HepG2 (cell line): ENCODE measurements around the gene AGBL2. TPM values are rescaled to one million over a fixed set of nuclear protein-coding genes. Genes with fewer than 3 reads are reported as not detected.

ENCODE experiments used
- CBX2 ChIP-seq, 2 experiments: fragments of 200-600 bp in 1 of 2; sonication (generic); formaldehyde crosslinking in 1 of 2; IDR thresholded peaks; 2 replicates each; pipeline versions ENCODE4 v1.7.0 to v1.8.1; 2018 to 2022; ENCODE audit warnings: low read depth in 2 of 2, low read length in 1 of 2, mild to moderate bottlenecking in 1 of 2, missing genetic modification reagents in 1 of 2
- EED ChIP-seq: sonication (generic); formaldehyde crosslinking; IDR thresholded peaks from 2 replicates; pipeline ENCODE4 v1.5.0; 2020; ENCODE audit warnings: mild to moderate bottlenecking, missing genetic modification reagents
- ETV6 ChIP-seq: sonication (generic); formaldehyde crosslinking; conservative IDR thresholded peaks from 2 replicates; pipeline ENCODE4 v1.4.0; 2020; ENCODE audit warnings: missing genetic modification reagents
- GATA4 ChIP-seq: sonication (generic); IDR thresholded peaks from 2 replicates; pipeline ENCODE4 v1.6.1; 2016; ENCODE audit warnings: antibody characterized with exemption, low read depth, borderline replicate concordance
- KAT7 ChIP-seq: IDR thresholded peaks from 2 replicates; pipeline ENCODE4 v1.6.1; 2018; ENCODE audit warnings: borderline replicate concordance, missing compliant biosample characterization
- MAFK ChIP-seq, 2 experiments: IDR thresholded peaks in 1 of 2; conservative IDR thresholded peaks in 1 of 2; 2 replicates each; pipeline ENCODE4 v1.6.1; 2011; ENCODE audit warnings: improper control_type of control experiment in 2 of 2, low read length in 2 of 2
- MIER2 ChIP-seq: IDR thresholded peaks from 2 replicates; pipeline ENCODE4 v1.6.1; 2016; ENCODE audit warnings: missing biosample characterization, missing genetic modification reagents
- NCOR1 ChIP-seq: fragments of 200-600 bp; sonication (generic); IDR thresholded peaks from 2 replicates; pipeline ENCODE4 v1.7.0; 2017; ENCODE audit warnings: antibody characterized with exemption, low read length, borderline replicate concordance
- ZBTB1 ChIP-seq: sonication (generic); formaldehyde crosslinking; IDR thresholded peaks from 2 replicates; pipeline ENCODE4 v1.4.0; 2020; ENCODE audit warnings: missing genetic modification reagents, borderline replicate concordance
- ZNF34 ChIP-seq: sonication (generic); formaldehyde crosslinking; IDR thresholded peaks from 2 replicates; pipeline ENCODE4 v1.4.0; 2020; ENCODE audit warnings: mild to moderate bottlenecking, missing genetic modification reagents, borderline replicate concordance
- ZNF354B ChIP-seq: sonication (generic); formaldehyde crosslinking; IDR thresholded peaks from 2 replicates; pipeline ENCODE4 v1.8.0; 2022; ENCODE audit warnings: mild to moderate bottlenecking, missing genetic modification reagents
- ZNF501 ChIP-seq: sonication (generic); formaldehyde crosslinking; IDR thresholded peaks from 2 replicates; pipeline ENCODE4 v1.5.1; 2020; ENCODE audit warnings: mild to moderate bottlenecking, moderate library complexity, missing genetic modification reagents
- ZNF761 ChIP-seq: sonication (generic); formaldehyde crosslinking; conservative IDR thresholded peaks from 2 replicates; pipeline ENCODE4 v1.4.0; 2020; ENCODE audit warnings: mild to moderate bottlenecking, missing genetic modification reagents
- polyA plus RNA-seq, 8 experiments: library from polyadenylated mRNA; depleted of rRNA in 3 of 8; stranded (reverse) in 7 of 8; unstranded in 1 of 8; fragments of >200 nt; fragmentation: Illumina TruSeq in 4 of 8; extraction: Trizol in 4 of 8; gene quantifications; 2 replicates each; pipeline versions ENCODE4 v1.2.1 to v1.2.3, GENCODE V29; 2011 to 2016; ENCODE audit warnings: low read depth in 4 of 8, missing spikeins in 1 of 8, mixed read lengths in 1 of 8; ENCODE audit not compliant: insufficient read depth in 1 of 8
- total RNA-seq, 5 experiments: library from RNA; depleted of rRNA; stranded (reverse); fragments of >200 nt; fragmentation: Illumina TruSeq; extraction: Trizol; gene quantifications; 2 replicates each; pipeline ENCODE4 v1.2.3, GENCODE V29; 2016; ENCODE audit warnings: low read depth in 1 of 5
- TF ChIP-seq, protein P1 (sequence below): sonication (generic); formaldehyde crosslinking; conservative IDR thresholded peaks from 2 replicates; pipeline ENCODE4 v1.4.0; 2020; ENCODE audit warnings: mild to moderate bottlenecking, missing genetic modification reagents, moderate library complexity
- TF ChIP-seq, protein P2 (sequence below): sonication (generic); formaldehyde crosslinking; IDR thresholded peaks from 2 replicates; pipeline ENCODE4 v1.8.0; 2022; ENCODE audit warnings: missing genetic modification reagents, mild to moderate bottlenecking, inconsistent platforms, borderline replicate concordance
- TF ChIP-seq, protein P3 (sequence below): sonication (generic); formaldehyde crosslinking; IDR thresholded peaks from 2 replicates; pipeline ENCODE4 v1.4.0; 2020; ENCODE audit warnings: missing genetic modification reagents
- TF ChIP-seq, protein P4 (sequence below): IDR thresholded peaks from 2 replicates; pipeline ENCODE4 v1.6.1; 2016; ENCODE audit warnings: low read depth, control low read depth
- TF ChIP-seq, protein P5 (sequence below): sonication (generic); formaldehyde crosslinking; IDR thresholded peaks from 2 replicates; pipeline ENCODE4 v1.4.0; 2020; ENCODE audit warnings: missing genetic modification reagents

AGBL2 gene
- total and polyA plus RNA-seq, 2 of the 13 experiments (the other 11 are each of a cell fraction or from before 2014, with no cell fraction given) = 1.6 to 5.7 TPM

DNA sequence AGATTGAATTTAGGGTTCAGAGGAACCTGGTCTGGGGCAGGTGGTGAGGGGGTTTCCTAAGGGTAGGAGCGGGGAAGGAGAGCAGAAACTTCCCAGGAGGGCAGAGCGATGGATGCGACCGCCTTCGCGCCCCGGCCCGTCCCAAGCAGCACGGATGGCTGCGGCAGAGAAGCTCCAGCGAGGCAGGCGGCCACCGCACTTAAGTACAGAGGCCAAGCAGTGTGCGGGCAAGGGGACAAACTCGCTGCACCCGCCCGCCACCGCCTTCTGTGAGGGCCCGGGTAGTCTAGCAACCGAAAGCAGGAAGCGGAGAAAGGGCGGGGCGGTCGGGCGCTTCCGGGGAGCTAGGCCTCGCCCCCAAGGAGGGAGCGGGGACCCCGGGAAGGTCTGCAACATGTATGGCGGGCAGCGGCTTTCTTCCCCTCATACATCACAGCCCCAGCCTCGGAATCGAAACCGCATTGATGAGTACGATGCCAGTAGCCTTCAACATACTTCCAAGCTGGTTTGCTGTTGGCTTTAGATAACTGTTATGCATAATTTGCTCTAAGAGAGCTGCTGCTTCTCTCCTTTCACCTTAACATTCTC lies at the start of gene AGBL2 (continued):
- TF ChIP-seq NCOR1 (no peak), ETV6 (CRISPR knock-in tag) (peak; percentile 84; the same call in 1 of the 2 replicates), ZBTB1 (CRISPR knock-in tag) (no peak), CBX2 (IDR thresholded peaks at IDR 0.05; ENCODE audit: low read depth, low read length) (no peak), CBX2 (CRISPR knock-in tag; IDR thresholded peaks at IDR 0.05; ENCODE audit: low read depth) (no peak), ZNF354B (CRISPR knock-in tag) (no peak), MAFK (conservative IDR thresholded peaks at IDR 0.05 in 1 of 2, IDR thresholded peaks at IDR 0.05 in 1 of 2; ENCODE audit: low read length in 2 of 2) (no peak), EED (CRISPR knock-in tag) (peak; percentile 69; the same call in 1 of the 2 replicates), ZNF34 (0 out of 2 replicates have a peak, but pooled peaks have one; percentile 52), MIER2 (CRISPR knock-in tag) (0 out of 2 replicates have a peak, but pooled peaks have one; percentile 43), ZNF501 (CRISPR knock-in tag) (peak; percentile 89), KAT7 (CRISPR knock-in tag) (peak; percentile 74; the same call in 1 of the 2 replicates), GATA4 (peak; percentile 27; the same call in 1 of the 2 replicates), ZNF761 (CRISPR knock-in tag) (no peak)
- TF ChIP-seq, protein P1, sequence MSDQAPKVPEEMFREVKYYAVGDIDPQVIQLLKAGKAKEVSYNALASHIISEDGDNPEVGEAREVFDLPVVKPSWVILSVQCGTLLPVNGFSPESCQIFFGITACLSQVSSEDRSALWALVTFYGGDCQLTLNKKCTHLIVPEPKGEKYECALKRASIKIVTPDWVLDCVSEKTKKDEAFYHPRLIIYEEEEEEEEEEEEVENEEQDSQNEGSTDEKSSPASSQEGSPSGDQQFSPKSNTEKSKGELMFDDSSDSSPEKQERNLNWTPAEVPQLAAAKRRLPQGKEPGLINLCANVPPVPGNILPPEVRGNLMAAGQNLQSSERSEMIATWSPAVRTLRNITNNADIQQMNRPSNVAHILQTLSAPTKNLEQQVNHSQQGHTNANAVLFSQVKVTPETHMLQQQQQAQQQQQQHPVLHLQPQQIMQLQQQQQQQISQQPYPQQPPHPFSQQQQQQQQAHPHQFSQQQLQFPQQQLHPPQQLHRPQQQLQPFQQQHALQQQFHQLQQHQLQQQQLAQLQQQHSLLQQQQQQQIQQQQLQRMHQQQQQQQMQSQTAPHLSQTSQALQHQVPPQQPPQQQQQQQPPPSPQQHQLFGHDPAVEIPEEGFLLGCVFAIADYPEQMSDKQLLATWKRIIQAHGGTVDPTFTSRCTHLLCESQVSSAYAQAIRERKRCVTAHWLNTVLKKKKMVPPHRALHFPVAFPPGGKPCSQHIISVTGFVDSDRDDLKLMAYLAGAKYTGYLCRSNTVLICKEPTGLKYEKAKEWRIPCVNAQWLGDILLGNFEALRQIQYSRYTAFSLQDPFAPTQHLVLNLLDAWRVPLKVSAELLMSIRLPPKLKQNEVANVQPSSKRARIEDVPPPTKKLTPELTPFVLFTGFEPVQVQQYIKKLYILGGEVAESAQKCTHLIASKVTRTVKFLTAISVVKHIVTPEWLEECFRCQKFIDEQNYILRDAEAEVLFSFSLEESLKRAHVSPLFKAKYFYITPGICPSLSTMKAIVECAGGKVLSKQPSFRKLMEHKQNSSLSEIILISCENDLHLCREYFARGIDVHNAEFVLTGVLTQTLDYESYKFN (CRISPR knock-in tag) = peak; percentile 43; the same call in 1 of the 2 replicates
- TF ChIP-seq, protein P2, sequence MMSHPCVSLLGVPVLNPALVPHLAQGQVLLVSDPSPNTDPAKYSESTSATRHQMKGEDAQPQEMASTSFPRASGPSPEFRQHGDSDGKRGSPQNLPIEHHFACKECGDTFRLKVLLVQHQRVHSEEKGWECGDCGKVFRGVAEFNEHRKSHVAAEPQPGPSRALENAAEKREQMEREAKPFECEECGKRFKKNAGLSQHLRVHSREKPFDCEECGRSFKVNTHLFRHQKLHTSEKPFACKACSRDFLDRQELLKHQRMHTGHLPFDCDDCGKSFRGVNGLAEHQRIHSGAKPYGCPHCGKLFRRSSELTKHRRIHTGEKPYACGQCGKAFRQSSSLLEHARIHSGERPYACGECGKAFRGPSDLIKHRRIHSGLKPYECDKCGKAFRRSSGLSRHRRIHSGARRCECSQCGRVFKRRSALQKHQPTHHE (CRISPR knock-in tag) = no peak
- TF ChIP-seq, protein P3, sequence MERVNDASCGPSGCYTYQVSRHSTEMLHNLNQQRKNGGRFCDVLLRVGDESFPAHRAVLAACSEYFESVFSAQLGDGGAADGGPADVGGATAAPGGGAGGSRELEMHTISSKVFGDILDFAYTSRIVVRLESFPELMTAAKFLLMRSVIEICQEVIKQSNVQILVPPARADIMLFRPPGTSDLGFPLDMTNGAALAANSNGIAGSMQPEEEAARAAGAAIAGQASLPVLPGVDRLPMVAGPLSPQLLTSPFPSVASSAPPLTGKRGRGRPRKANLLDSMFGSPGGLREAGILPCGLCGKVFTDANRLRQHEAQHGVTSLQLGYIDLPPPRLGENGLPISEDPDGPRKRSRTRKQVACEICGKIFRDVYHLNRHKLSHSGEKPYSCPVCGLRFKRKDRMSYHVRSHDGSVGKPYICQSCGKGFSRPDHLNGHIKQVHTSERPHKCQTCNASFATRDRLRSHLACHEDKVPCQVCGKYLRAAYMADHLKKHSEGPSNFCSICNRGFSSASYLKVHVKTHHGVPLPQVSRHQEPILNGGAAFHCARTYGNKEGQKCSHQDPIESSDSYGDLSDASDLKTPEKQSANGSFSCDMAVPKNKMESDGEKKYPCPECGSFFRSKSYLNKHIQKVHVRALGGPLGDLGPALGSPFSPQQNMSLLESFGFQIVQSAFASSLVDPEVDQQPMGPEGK (CRISPR knock-in tag) = peak; percentile 79
- TF ChIP-seq, protein P4, sequence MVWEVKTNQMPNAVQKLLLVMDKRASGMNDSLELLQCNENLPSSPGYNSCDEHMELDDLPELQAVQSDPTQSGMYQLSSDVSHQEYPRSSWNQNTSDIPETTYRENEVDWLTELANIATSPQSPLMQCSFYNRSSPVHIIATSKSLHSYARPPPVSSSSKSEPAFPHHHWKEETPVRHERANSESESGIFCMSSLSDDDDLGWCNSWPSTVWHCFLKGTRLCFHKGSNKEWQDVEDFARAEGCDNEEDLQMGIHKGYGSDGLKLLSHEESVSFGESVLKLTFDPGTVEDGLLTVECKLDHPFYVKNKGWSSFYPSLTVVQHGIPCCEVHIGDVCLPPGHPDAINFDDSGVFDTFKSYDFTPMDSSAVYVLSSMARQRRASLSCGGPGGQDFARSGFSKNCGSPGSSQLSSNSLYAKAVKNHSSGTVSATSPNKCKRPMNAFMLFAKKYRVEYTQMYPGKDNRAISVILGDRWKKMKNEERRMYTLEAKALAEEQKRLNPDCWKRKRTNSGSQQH (CRISPR knock-in tag) = peak; percentile 72; the same call in 1 of the 2 replicates
- TF ChIP-seq, protein P5, sequence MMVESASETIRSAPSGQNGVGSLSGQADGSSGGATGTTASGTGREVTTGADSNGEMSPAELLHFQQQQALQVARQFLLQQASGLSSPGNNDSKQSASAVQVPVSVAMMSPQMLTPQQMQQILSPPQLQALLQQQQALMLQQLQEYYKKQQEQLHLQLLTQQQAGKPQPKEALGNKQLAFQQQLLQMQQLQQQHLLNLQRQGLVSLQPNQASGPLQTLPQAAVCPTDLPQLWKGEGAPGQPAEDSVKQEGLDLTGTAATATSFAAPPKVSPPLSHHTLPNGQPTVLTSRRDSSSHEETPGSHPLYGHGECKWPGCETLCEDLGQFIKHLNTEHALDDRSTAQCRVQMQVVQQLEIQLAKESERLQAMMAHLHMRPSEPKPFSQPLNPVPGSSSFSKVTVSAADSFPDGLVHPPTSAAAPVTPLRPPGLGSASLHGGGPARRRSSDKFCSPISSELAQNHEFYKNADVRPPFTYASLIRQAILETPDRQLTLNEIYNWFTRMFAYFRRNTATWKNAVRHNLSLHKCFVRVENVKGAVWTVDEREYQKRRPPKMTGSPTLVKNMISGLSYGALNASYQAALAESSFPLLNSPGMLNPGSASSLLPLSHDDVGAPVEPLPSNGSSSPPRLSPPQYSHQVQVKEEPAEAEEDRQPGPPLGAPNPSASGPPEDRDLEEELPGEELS (CRISPR knock-in tag) = peak; percentile 40; the same call in 1 of the 2 replicates
